GM18951 (cell line): ENCODE measurements around the gene MYH7.
"Not testable (repeated sequence)": the region's sequence is repeated elsewhere in the genome, so short reads cannot be mapped to it uniquely, and the experiment has no call there.

Experiments
- POLR2A ChIP-seq: IDR thresholded peaks from 4 replicates; pipeline ENCODE4 v1.6.1; 2011; ENCODE audit warnings: mild to moderate bottlenecking; ENCODE audit not compliant: insufficient read length, insufficient read depth; ENCODE audit errors: extremely low read depth
- in situ Hi-C: fragments of 300-500 bp; cut with MboI; formaldehyde crosslinking; loops from one replicate; pipeline ENCODE4 v1.12.0; 2022; ENCODE audit warnings: low sequenced_read_pairs, mixed read lengths, inconsistent platforms; ENCODE audit not compliant: unreplicated experiment

Gene MYH7

GRCh38 chr14:23460960-23461359, 25.5 kb upstream of the MYH7 start:
- in situ Hi-C loops: no loop called here
- TF ChIP-seq POLR2A: no peak

GRCh38 chr14:23457587-23458445, 22.4 kb upstream of the MYH7 start:
- in situ Hi-C loops: no loop called here
- no peak for TF ChIP-seq POLR2A

- in situ Hi-C loops: not testable (repeated sequence)
Observed at GRCh38 chr14:23456883-23457586, 21.6 kb upstream of the MYH7 start.

- TF ChIP-seq POLR2A: no peak
- in situ Hi-C loops: no loop called here
Observed at GRCh38 chr14:23454445-23454856, 19.0 kb upstream of the MYH7 start.

- in situ Hi-C loops: no loop called here
- TF ChIP-seq POLR2A: no peak
Observed at GRCh38 chr14:23452237-23452636, 16.8 kb upstream of the MYH7 start.

GRCh38 chr14:23450379-23450778, 14.9 kb upstream of the MYH7 start:
- no peak for TF ChIP-seq POLR2A
- in situ Hi-C loops: no loop called here

GRCh38 chr14:23449314-23449713, 13.9 kb upstream of the MYH7 start:
- in situ Hi-C loops: no loop called here
- TF ChIP-seq POLR2A: no peak

GRCh38 chr14:23447361-23448350, 12.2 kb upstream of the MYH7 start:
- in situ Hi-C loops: no loop called here
- TF ChIP-seq POLR2A: no peak

GRCh38 chr14:23446291-23446851, 10.9 kb upstream of the MYH7 start:
- in situ Hi-C loops: no loop called here
- no peak for TF ChIP-seq POLR2A

GRCh38 chr14:23445773-23446172, 10.3 kb upstream of the MYH7 start:
- in situ Hi-C loops: no loop called here
- TF ChIP-seq POLR2A: no peak

GRCh38 chr14:23444314-23444713, 8.9 kb upstream of the MYH7 start:
- TF ChIP-seq POLR2A: no peak
- in situ Hi-C loops: no loop called here

GRCh38 chr14:23443881-23444280, 8.4 kb upstream of the MYH7 start:
- in situ Hi-C loops: no loop called here
- no peak for TF ChIP-seq POLR2A

GRCh38 chr14:23443411-23443812, 8.0 kb upstream of the MYH7 start:
- no peak for TF ChIP-seq POLR2A
- in situ Hi-C loops: no loop called here
